Iris pigment epithelial cell (primary cell): Measurements from ENCODE around the gene RIN3.

ENCODE experiments used
- DNase-seq: peaks from one replicate; pipeline ENCODE4 v3.0.0-alpha.2; 2011; ENCODE audit warnings: low read depth

RIN3 gene

GRCh38 chr14:92690171-92691011 lies 176.8 kb downstream of the RIN3 start:
- peak; percentile 67 for DNase-seq

- peak; percentile 18 for DNase-seq
Measured at GRCh38 chr14:92692822-92693226, 179.2 kb downstream of the RIN3 start.

- DNase-seq = no peak
Measured at GRCh38 chr14:92693998-92694795, 180.6 kb downstream of the RIN3 start.

- no peak for DNase-seq
Measured at GRCh38 chr14:92694807-92695206, 181.2 kb downstream of the RIN3 start.

- DNase-seq = no peak
Measured at GRCh38 chr14:92695562-92695961, 182.0 kb downstream of the RIN3 start.

GRCh38 chr14:92696366-92696765 lies 182.8 kb downstream of the RIN3 start:
- no peak for DNase-seq

GRCh38 chr14:92698393-92698792 lies 184.8 kb downstream of the RIN3 start:
- DNase-seq = no peak

- no peak for DNase-seq
Measured at GRCh38 chr14:92701826-92702225, 188.2 kb downstream of the RIN3 start.

- no peak for DNase-seq
Measured at GRCh38 chr14:92702441-92702918, 188.9 kb downstream of the RIN3 start.

- no peak for DNase-seq
Measured at GRCh38 chr14:92703516-92703915, 189.9 kb downstream of the RIN3 start.

- no peak for DNase-seq
Measured at GRCh38 chr14:92704036-92704804, 190.6 kb downstream of the RIN3 start.

- no peak for DNase-seq
Measured at GRCh38 chr14:92704821-92705220, 191.2 kb downstream of the RIN3 start.

- no peak for DNase-seq
Measured at GRCh38 chr14:92706386-92706785, 192.8 kb downstream of the RIN3 start.

- no peak for DNase-seq
Measured at GRCh38 chr14:92709340-92710000, 195.9 kb downstream of the RIN3 start.

GRCh38 chr14:92710001-92710341 lies 196.4 kb downstream of the RIN3 start:
- DNase-seq = no peak

- no peak for DNase-seq
Measured at GRCh38 chr14:92711976-92712653, 198.5 kb downstream of the RIN3 start.

GRCh38 chr14:92712654-92713051 lies 199.1 kb downstream of the RIN3 start:
- DNase-seq = no peak

GRCh38 chr14:92714739-92715307 lies 201.2 kb downstream of the RIN3 start:
- peak; percentile 68 for DNase-seq

GRCh38 chr14:92716131-92716530 lies 202.6 kb downstream of the RIN3 start:
- DNase-seq = no peak

- DNase-seq = no peak
Measured at GRCh38 chr14:92717571-92718042, 204.0 kb downstream of the RIN3 start.

- no peak for DNase-seq
Measured at GRCh38 chr14:92718664-92719063, 205.1 kb downstream of the RIN3 start.
